Measurements from ENCODE around the gene GPR55.

DNA sequence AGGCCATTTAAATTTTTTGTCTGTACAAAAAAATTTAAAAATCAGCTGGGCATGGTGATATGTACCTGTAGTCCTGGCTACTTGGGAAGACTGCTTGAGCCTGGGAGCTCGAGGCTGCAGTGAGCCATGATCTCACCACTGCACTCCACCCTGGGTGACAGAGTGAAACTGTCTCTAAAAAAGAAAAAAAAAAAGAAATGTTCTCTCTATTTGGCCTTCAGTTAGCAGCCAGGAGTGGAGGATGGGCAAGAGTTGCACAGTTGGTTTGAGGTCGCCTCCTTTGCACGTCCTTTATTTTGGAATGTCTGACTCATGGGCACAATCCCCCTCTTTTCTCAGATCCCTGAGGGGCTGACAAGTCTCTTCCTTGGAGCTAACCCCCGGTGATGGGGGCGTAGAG is 34.0 kb downstream of the GPR55 start:
- TF ChIP-seq CTCF (IDR thresholded peaks at IDR 0.05; ENCODE audit: low read length) (no peak), EZH2 (optimal IDR thresholded peaks at IDR 0.05; ENCODE audit: low read depth, low read length) (no peak)
